Measurements from ENCODE around the gene STK38. TPM values are rescaled to one million over a fixed set of nuclear protein-coding genes. Genes with fewer than 3 reads are reported as not detected.
"Not testable (repeated sequence)": the region's sequence is repeated elsewhere in the genome, so short reads cannot be mapped to it uniquely, and the experiment has no call there.

The STK38 gene
- total RNA-seq, 2 donors from 2014 or later, result 16.1 to 17.6 TPM

DNA sequence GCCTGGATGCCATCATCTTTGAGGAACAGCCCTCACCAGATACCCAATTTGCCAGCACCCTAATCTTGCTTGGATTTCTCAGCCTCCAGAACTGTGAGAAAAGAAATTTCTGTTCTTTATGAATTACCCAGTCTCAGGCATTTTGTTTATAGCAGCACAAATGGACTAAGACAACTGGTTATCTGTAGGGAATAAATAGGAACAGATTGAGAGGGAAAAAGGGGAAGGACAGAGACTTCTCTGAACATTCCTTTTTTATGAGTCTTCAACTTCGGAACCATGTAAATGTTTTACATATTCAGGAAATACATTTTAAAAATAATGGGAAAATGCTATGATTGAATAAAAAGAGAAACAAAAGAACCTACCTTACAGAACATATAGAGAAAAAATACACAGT is 83.6 kb downstream of the STK38 start:
- Histone ChIP-seq H3K9me3 (no peaks in the 10 kb centered on the region), H3K4me3 (no peak overlapping the region), H3K27ac (no peak overlapping the region), H3K4me1 (peaks cover 0 to 39% of the 10 kb centered on the region in 2 donors), H3K27me3 (no peaks in the 10 kb centered on the region), H3K36me3 (no peaks in the 10 kb centered on the region)
- DNase-seq (ENCODE audit: low spot score), result no peak
- no peak for TF ChIP-seq CTCF (IDR thresholded peaks at IDR 0.05)

DNA sequence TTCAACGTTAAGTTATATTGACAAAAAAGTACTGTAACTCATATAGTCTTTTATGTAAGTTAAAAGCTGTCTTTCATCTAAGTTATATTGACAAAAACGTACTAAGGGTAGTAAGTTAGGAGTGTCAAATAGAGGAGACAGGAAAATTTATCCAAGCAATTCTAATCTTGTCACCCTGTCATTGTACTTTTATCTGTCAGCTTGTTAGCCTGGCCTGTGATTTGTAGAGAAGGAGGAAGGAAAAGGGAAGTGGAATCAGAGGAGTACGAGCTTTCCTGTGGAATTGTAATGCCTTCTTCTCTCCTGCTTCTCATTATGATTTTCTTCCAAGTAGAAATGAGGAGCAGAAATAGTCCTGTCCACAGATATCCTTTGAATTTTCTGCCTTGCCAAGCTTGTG is 85.6 kb downstream of the STK38 start:
- H3K27me3 ChIP-seq, result no peaks in the 10 kb centered on the region
- peaks cover 0 to 39% of the 10 kb centered on the region in 2 donors for H3K4me1 ChIP-seq
- no peak overlapping the region for H3K4me3 ChIP-seq
- no peaks in the 10 kb centered on the region for H3K9me3 ChIP-seq
- TF ChIP-seq CTCF (IDR thresholded peaks at IDR 0.05), result no peak
- DNase-seq (ENCODE audit: low spot score), result no peak
- H3K36me3 ChIP-seq, result no peaks in the 10 kb centered on the region
- no peak overlapping the region for H3K27ac ChIP-seq

GRCh38 chr6:36460916-36461315 is 86.4 kb downstream of the STK38 start:
- no peak for DNase-seq (ENCODE audit: low spot score)
- Histone ChIP-seq H3K9me3 (no peaks in the 10 kb centered on the region), H3K27me3 (no peaks in the 10 kb centered on the region), H3K27ac (no peak overlapping the region), H3K36me3 (no peaks in the 10 kb centered on the region), H3K4me3 (no peak overlapping the region), H3K4me1 (peaks cover 0 to 39% of the 10 kb centered on the region in 2 donors)
- TF ChIP-seq CTCF (IDR thresholded peaks at IDR 0.05), result no peak

DNA sequence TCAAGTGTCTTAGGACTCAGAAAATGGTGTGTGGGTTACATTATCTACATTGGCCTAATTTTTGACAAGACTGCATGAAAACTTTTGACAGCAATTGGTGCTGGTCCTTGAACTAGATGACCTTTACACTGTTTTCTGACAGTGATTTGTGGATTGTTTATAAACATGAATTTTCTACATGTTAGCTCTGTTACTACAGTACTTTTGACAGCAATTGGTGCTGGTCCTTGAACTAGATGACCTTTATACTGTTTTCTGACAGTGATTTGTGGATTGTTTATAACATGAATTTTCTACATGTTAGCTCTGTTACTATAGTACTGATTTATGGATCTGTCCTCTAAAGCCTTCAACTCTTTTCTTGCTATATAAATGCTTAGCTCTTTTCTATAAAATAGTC is 87.8 kb downstream of the STK38 start:
- no peak for TF ChIP-seq CTCF (IDR thresholded peaks at IDR 0.05)
- H3K9me3 ChIP-seq, result no peaks in the 10 kb centered on the region

DNA sequence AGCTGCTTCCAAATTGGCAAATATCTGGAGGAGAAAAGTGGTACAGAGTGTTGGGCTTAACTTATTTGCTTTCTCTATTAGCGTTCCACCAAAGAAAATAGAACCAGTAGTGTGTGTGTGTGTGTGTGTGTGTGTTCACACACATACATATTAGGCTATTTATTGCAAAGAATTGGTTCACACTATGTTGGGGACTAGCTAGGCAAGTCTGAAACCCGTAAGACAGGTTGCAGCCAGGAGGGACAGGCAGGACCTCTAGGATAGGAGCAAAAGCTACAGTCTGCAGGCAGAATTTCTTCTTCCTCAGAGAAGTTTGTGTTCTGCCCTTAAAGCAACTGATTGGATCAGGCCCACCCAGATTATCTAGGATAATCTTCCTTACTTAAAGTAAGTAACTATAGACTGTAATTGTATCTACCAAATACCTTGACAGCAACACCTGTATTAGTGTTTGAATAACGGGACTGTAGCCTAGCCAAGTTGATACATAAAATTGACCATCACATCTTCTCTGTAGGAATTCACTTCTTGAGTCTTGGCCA is 91.7 kb downstream of the STK38 start:
- Histone ChIP-seq H3K4me3 (no peak overlapping the region), H3K9me3 (no peaks in the 10 kb centered on the region), H3K36me3 (no peaks in the 10 kb centered on the region), H3K27me3 (no peaks in the 10 kb centered on the region), H3K27ac (no peak overlapping the region), H3K4me1 (peaks cover 0 to 8% of the 10 kb centered on the region in 2 donors)
- no peak for DNase-seq (ENCODE audit: low spot score)
- TF ChIP-seq CTCF (IDR thresholded peaks at IDR 0.05), result no peak

More for the DNA sequence above, 87.8 kb downstream of the STK38 start:
- peaks cover 0 to 39% of the 10 kb centered on the region in 2 donors for H3K4me1 ChIP-seq
- no peaks in the 10 kb centered on the region for H3K27me3 ChIP-seq
- H3K36me3 ChIP-seq, result no peaks in the 10 kb centered on the region
- no peak overlapping the region for H3K4me3 ChIP-seq
- no peak overlapping the region for H3K27ac ChIP-seq
- no peak for DNase-seq (ENCODE audit: low spot score)

GRCh38 chr6:36452897-36453296 is 94.4 kb downstream of the STK38 start:
- DNase-seq (ENCODE audit: low spot score); H3K36me3 ChIP-seq; H3K4me1 ChIP-seq; H3K4me3 ChIP-seq; H3K27ac ChIP-seq; H3K9me3 ChIP-seq; H3K27me3 ChIP-seq: not testable (repeated sequence)

DNA sequence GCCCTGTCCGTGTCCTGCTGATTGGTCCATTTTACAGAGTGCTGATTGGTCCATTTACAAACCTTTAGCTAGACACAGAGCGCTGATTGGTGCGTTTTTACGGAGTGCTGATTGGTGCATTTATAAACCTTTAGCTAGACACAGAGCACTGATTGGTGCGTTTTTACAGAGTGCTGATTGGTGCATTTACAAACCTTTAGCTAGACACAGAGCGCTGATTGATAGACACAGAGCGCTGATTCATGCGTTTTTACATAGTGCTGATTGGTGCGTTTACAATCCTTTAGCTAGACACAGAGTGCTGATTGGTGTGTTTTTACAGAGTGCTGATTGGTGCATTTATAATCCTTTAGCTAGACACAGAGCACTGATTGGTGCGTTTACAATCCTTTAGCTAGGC is 98.1 kb downstream of the STK38 start:
- not testable (repeated sequence) for H3K9me3 ChIP-seq; H3K27ac ChIP-seq; H3K4me3 ChIP-seq; H3K27me3 ChIP-seq; DNase-seq (ENCODE audit: low spot score); H3K36me3 ChIP-seq
- peaks cover 0 to 20% of the 10 kb centered on the region in 2 donors for H3K4me1 ChIP-seq
